DOHH2 (cell line): ENCODE measurements around the gene ITGAX.

Source experiments
- EZH2phosphoT487 ChIP-seq: fragments of 200-600 bp; sonication (generic); IDR thresholded peaks from 2 replicates; pipeline ENCODE4 v1.6.1; 2017; ENCODE audit warnings: borderline replicate concordance, mild to moderate bottlenecking, antibody characterized with exemption, low read length, moderate library complexity, mixed read lengths
- TF ChIP-seq, protein P1 (sequence below): fragments of 200-600 bp; sonication (generic); IDR thresholded peaks from one replicate; pipeline ENCODE4 v1.5.1; 2014; ENCODE audit warnings: antibody characterized with exemption, mild to moderate bottlenecking, low read depth, low read length; ENCODE audit not compliant: poor library complexity, severe bottlenecking

DNA sequence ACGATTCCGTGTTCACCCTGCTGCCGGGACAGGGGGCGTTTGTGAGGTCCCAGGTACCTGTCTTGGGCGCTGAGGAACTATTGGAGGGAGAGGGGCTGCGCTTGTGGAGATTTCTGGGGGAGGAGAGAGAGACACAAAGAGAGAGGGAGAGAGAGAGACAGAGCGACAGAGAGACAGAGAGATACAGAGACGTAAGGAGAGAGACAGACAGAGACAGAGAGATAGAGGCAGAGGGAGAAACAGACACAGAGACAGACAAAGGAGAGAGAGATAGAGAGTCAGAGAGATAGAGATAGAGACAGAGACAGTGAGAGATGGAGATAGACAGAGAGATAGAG lies 24.5 kb upstream of the ITGAX start:
- TF ChIP-seq, protein P1, sequence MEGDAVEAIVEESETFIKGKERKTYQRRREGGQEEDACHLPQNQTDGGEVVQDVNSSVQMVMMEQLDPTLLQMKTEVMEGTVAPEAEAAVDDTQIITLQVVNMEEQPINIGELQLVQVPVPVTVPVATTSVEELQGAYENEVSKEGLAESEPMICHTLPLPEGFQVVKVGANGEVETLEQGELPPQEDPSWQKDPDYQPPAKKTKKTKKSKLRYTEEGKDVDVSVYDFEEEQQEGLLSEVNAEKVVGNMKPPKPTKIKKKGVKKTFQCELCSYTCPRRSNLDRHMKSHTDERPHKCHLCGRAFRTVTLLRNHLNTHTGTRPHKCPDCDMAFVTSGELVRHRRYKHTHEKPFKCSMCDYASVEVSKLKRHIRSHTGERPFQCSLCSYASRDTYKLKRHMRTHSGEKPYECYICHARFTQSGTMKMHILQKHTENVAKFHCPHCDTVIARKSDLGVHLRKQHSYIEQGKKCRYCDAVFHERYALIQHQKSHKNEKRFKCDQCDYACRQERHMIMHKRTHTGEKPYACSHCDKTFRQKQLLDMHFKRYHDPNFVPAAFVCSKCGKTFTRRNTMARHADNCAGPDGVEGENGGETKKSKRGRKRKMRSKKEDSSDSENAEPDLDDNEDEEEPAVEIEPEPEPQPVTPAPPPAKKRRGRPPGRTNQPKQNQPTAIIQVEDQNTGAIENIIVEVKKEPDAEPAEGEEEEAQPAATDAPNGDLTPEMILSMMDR, result no peak
- TF ChIP-seq EZH2phosphoT487, result no peak
